ENCODE data around the gene CUL1.

DNA sequence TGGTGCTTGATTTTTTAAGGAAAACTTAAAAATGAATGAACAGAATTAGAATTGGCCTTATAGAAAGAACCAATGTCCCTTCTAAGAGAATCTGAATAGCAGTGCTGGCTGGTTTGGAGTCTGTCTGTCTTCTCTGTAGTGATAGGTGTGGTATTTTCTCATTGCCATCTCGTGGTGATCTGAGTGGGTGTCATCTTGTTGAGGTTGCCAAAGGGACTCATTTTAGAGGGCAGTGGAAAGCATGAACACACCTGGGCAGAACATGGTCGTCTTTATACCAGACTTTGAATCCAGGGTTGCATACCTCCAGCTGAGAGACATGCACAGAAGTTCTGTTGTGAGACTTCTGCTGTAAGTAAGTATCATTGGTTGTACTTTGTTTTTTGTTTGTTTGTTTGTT, 15.8 kb downstream of the CUL1 start:
- TF ChIP-seq POLR2A (IDR thresholded peaks at IDR 0.05), result no peak
- TF ChIP-seq, protein P1, sequence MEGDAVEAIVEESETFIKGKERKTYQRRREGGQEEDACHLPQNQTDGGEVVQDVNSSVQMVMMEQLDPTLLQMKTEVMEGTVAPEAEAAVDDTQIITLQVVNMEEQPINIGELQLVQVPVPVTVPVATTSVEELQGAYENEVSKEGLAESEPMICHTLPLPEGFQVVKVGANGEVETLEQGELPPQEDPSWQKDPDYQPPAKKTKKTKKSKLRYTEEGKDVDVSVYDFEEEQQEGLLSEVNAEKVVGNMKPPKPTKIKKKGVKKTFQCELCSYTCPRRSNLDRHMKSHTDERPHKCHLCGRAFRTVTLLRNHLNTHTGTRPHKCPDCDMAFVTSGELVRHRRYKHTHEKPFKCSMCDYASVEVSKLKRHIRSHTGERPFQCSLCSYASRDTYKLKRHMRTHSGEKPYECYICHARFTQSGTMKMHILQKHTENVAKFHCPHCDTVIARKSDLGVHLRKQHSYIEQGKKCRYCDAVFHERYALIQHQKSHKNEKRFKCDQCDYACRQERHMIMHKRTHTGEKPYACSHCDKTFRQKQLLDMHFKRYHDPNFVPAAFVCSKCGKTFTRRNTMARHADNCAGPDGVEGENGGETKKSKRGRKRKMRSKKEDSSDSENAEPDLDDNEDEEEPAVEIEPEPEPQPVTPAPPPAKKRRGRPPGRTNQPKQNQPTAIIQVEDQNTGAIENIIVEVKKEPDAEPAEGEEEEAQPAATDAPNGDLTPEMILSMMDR (IDR thresholded peaks at IDR 0.05), result no peak

All from uterus (tissue), 2 donors.